ENCODE data around the gene ELAPOR1.
"Not testable (repeated sequence)": the region's sequence is repeated elsewhere in the genome, so short reads cannot be mapped to it uniquely, and the experiment has no call there.

ELAPOR1 gene

DNA sequence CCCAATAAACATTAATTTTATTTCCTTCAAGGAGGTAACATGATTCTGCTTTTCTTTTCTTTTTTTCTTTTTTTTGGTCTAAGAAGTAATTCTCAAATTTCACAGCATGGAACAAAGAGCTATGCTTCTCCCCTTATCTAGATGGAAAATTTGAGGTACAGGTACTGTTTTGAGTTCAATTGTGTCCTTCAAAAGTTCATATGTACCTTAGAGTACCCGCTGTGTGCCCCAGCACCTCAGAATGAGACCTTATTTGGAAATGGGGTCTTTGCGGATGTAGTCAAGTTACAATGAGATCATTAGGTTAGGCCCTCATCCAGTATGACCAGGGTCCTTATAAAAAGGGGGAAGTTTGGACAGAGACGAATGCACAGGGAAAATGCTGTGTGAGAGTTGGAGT is 22.0 kb downstream of the ELAPOR1 start:
- no peak overlapping the region for H3K4me3 Mint-ChIP-seq
- no peaks in the 10 kb centered on the region for H3K27me3 Mint-ChIP-seq (ENCODE audit: low read depth)
- H3K4me1 Mint-ChIP-seq = peaks cover 12% of the 10 kb centered on the region
- H3K27ac Mint-ChIP-seq = no peak overlapping the region
- H3K9me3 Mint-ChIP-seq = no peaks in the 10 kb centered on the region
- TF ChIP-seq CTCF (IDR thresholded peaks at IDR 0.05; ENCODE audit: unreplicated experiment in 3 of 3) = no peak
- H3K36me3 Mint-ChIP-seq (ENCODE audit: low read depth) = no peaks in the 10 kb centered on the region

- H3K9me3 Mint-ChIP-seq = no peaks in the 10 kb centered on the region
- peak overlapping the region in 2 of 3 experiments; percentile 65 to 82 for H3K27ac Mint-ChIP-seq
- H3K36me3 Mint-ChIP-seq (ENCODE audit: low read depth) = no peaks in the 10 kb centered on the region
- peaks cover 12% of the 10 kb centered on the region for H3K4me1 Mint-ChIP-seq
- no peaks in the 10 kb centered on the region for H3K27me3 Mint-ChIP-seq (ENCODE audit: low read depth)
- H3K4me3 Mint-ChIP-seq = no peak overlapping the region
- no peak for TF ChIP-seq CTCF (IDR thresholded peaks at IDR 0.05; ENCODE audit: unreplicated experiment in 3 of 3)
Observed at GRCh38 chr1:109136766-109137165, 22.9 kb downstream of the ELAPOR1 start.

DNA sequence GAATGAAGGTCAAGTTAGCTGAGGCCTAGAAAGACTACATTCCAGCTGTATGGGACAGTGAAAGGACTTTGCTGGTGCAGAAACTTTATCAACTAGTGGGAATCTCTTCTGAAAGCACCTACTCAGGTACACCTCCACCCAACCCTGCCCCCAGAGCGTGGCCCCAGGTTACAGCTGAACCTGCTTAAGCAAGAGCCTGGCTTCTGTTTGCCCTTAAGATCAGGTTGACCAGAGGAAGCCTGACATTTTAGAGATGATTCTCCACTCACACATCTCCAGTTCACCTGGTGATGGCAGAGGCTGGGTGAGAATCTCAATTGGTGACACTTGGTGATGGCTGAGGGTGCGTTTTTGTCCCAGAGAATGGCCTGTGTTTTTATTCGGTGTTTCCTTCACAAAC is 24.0 kb downstream of the ELAPOR1 start:
- Mint-ChIP-seq H3K27me3 (ENCODE audit: low read depth) (no peaks in the 10 kb centered on the region), H3K4me1 (peaks cover 12% of the 10 kb centered on the region), H3K36me3 (ENCODE audit: low read depth) (no peaks in the 10 kb centered on the region), H3K9me3 (no peaks in the 10 kb centered on the region), H3K4me3 (no peak overlapping the region), H3K27ac (peak overlapping the region in 1 of 3 experiments; percentile 45)
- no peak for TF ChIP-seq CTCF (IDR thresholded peaks at IDR 0.05; ENCODE audit: unreplicated experiment in 3 of 3)

DNA sequence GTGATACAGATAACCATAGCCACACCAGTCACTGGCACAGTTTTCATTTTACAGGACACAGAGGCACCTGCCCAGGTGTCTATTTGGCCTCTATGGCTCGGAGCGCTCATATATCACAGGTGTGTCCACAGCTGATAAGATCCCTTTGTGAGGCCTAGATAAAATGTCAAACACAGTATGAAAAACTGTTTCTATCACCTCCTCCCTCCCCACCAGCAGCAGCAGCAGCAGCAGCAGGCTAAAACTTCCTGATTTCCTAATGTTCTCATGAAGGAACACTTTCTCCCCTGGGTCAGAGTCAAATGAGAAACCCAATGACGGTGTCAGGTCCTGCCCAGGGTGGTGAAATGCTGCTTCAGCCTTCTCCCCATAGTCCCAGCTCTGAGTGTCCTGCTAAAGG is 24.4 kb downstream of the ELAPOR1 start:
- H3K27ac Mint-ChIP-seq = peak overlapping the region in 1 of 3 experiments; percentile 58
- H3K4me3 Mint-ChIP-seq = no peak overlapping the region
- H3K9me3 Mint-ChIP-seq = no peaks in the 10 kb centered on the region
- no peak for TF ChIP-seq CTCF (IDR thresholded peaks at IDR 0.05; ENCODE audit: unreplicated experiment in 3 of 3)
- H3K4me1 Mint-ChIP-seq = peaks cover 10% of the 10 kb centered on the region
- no peaks in the 10 kb centered on the region for H3K27me3 Mint-ChIP-seq (ENCODE audit: low read depth)
- H3K36me3 Mint-ChIP-seq (ENCODE audit: low read depth) = no peaks in the 10 kb centered on the region

- H3K27me3 Mint-ChIP-seq (ENCODE audit: low read depth) = no peaks in the 10 kb centered on the region
- no peaks in the 10 kb centered on the region for H3K9me3 Mint-ChIP-seq
- no peak overlapping the region for H3K27ac Mint-ChIP-seq
- H3K36me3 Mint-ChIP-seq (ENCODE audit: low read depth) = no peaks in the 10 kb centered on the region
- no peaks in the 10 kb centered on the region for H3K4me1 Mint-ChIP-seq
- H3K4me3 Mint-ChIP-seq = no peak overlapping the region
- TF ChIP-seq CTCF (IDR thresholded peaks at IDR 0.05; ENCODE audit: unreplicated experiment in 3 of 3) = no peak
Observed at GRCh38 chr1:109140392-109140791, 26.5 kb downstream of the ELAPOR1 start.

DNA sequence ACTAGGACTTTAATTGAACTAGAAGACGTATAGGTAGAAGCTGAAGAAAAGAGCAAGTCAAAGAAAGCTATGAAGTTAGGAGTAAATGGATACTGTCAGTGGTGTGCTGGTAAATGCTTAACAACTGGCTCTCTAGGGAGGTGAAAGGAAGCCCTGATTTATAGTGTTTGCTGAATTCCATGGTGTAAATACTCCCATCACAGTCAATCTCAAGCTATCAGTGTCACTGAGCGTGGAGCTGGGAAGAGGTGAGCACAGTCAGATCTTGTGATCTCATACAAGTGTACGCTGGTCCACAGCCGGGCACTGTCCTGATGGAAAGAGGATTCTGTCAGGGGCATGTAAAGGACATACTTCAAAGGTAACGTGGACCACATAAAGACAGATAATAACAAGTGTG is 28.3 kb downstream of the ELAPOR1 start:
- Mint-ChIP-seq H3K27ac (no peak overlapping the region), H3K9me3 (no peaks in the 10 kb centered on the region), H3K27me3 (ENCODE audit: low read depth) (no peaks in the 10 kb centered on the region), H3K4me3 (no peak overlapping the region), H3K4me1 (no peaks in the 10 kb centered on the region), H3K36me3 (ENCODE audit: low read depth) (no peaks in the 10 kb centered on the region)
- no peak for TF ChIP-seq CTCF (IDR thresholded peaks at IDR 0.05; ENCODE audit: unreplicated experiment in 3 of 3)

- not testable (repeated sequence) for H3K27me3 Mint-ChIP-seq (ENCODE audit: low read depth); H3K36me3 Mint-ChIP-seq (ENCODE audit: low read depth); H3K27ac Mint-ChIP-seq; H3K9me3 Mint-ChIP-seq; H3K4me3 Mint-ChIP-seq; H3K4me1 Mint-ChIP-seq
Observed at GRCh38 chr1:109142725-109143124, 28.8 kb downstream of the ELAPOR1 start.

Measured in nephron (organoid).